Ascending aorta (tissue), 2 donors: Measurements from ENCODE around the gene MMP10. TPM values are rescaled to one million over a fixed set of nuclear protein-coding genes. Genes with fewer than 3 reads are reported as not detected.

Experiments used
- DNase-seq, 2 donors: peaks; one replicate each; pipeline ENCODE4 v3.0.0-alpha.2; 2019; ENCODE audit warnings: low spot score in 2 of 2
- H3K27ac ChIP-seq, 2 donors: fragments of 200-600 bp; sonication (generic); one replicate each; pipeline ENCODE4 v1.5.1; 2016 to 2017; ENCODE audit warnings: mild to moderate bottlenecking in 1 of 2
- H3K27me3 ChIP-seq: fragments of 200-600 bp; sonication (generic); one replicate; pipeline ENCODE4 v1.5.1; 2017
- H3K36me3 ChIP-seq, 2 donors: fragments of 200-600 bp; sonication (generic); one replicate each; pipeline ENCODE4 v1.5.1; 2016
- H3K4me1 ChIP-seq, 2 donors: fragments of 200-600 bp; sonication (generic); one replicate each; pipeline ENCODE4 v1.5.1; 2016 to 2017; ENCODE audit warnings: mild to moderate bottlenecking in 1 of 2
- H3K4me3 ChIP-seq, 2 donors: fragments of 200-600 bp; sonication (generic); one replicate each; pipeline ENCODE4 v1.5.1; 2016 to 2017; ENCODE audit warnings: mild to moderate bottlenecking in 1 of 2
- H3K9me3 ChIP-seq, 2 donors: fragments of 200-600 bp; sonication (generic); one replicate each; pipeline ENCODE4 v1.5.1; 2016
- intact Hi-C: fragments of 100-400 bp; cut with DNase I; formaldehyde crosslinking; loops from one replicate; pipeline ENCODE4 v1.15.1; 2023
- total RNA-seq: library from RNA; depleted of rRNA; stranded (reverse); fragments of >200 nt; gene quantifications from one replicate; pipeline ENCODE4 v1.1.0, GENCODE V29; 2016
- TF ChIP-seq, protein P1 (sequence below), 3 experiments: fragments of 200-600 bp in 2 of 3; fragments of 450-650 bp in 1 of 3; sonication (generic) in 2 of 3; IDR thresholded peaks; one replicate each; pipeline ENCODE4 v1.5.1; 2016 to 2019; ENCODE audit warnings: antibody characterized with exemption in 3 of 3, mild to moderate bottlenecking in 1 of 3, moderate library complexity in 1 of 3

MMP10 gene
- total RNA-seq, 1 donor from 2014 or later: not detected

DNA sequence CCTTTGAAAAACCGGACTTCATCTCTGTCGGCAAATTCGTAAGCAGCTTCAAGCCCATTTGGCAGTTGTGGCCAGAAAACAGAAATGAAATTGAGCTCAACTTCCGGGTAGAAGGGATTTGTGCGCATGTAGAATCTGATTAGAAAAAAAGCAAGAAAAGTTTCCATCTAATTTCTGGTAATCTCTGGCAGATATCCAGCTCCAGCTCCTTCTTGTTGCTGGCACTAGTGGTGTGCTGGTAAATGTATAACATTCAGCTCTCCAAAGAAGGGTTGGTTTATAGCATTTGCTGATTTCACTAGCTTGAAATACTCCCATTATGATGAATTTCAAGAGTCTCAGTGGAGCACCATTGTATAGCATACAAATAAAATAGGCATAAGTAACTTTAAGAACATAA lies 12.2 kb upstream of the MMP10 start:
- Histone ChIP-seq H3K4me3 (no peak overlapping the region), H3K9me3 (no peaks in the 10 kb centered on the region), H3K27ac (no peak overlapping the region), H3K4me1 (no peaks in the 10 kb centered on the region), H3K36me3 (no peaks in the 10 kb centered on the region), H3K27me3 (no peaks in the 10 kb centered on the region)
- DNase-seq: no peak
- TF ChIP-seq, protein P1, sequence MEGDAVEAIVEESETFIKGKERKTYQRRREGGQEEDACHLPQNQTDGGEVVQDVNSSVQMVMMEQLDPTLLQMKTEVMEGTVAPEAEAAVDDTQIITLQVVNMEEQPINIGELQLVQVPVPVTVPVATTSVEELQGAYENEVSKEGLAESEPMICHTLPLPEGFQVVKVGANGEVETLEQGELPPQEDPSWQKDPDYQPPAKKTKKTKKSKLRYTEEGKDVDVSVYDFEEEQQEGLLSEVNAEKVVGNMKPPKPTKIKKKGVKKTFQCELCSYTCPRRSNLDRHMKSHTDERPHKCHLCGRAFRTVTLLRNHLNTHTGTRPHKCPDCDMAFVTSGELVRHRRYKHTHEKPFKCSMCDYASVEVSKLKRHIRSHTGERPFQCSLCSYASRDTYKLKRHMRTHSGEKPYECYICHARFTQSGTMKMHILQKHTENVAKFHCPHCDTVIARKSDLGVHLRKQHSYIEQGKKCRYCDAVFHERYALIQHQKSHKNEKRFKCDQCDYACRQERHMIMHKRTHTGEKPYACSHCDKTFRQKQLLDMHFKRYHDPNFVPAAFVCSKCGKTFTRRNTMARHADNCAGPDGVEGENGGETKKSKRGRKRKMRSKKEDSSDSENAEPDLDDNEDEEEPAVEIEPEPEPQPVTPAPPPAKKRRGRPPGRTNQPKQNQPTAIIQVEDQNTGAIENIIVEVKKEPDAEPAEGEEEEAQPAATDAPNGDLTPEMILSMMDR (IDR thresholded peaks at IDR 0.05): no peak
- intact Hi-C loops: no loop called here

- H3K36me3 ChIP-seq: no peaks in the 10 kb centered on the region
- intact Hi-C loops: no loop called here
- no peak for DNase-seq
- H3K27ac ChIP-seq: no peak overlapping the region
- H3K4me1 ChIP-seq: no peaks in the 10 kb centered on the region
- H3K9me3 ChIP-seq: no peaks in the 10 kb centered on the region
- TF ChIP-seq, protein P1 (IDR thresholded peaks at IDR 0.05): no peak
- H3K4me3 ChIP-seq: no peak overlapping the region
- no peaks in the 10 kb centered on the region for H3K27me3 ChIP-seq
Observed at GRCh38 chr11:102791271-102792036, 11.0 kb upstream of the MMP10 start.

DNA sequence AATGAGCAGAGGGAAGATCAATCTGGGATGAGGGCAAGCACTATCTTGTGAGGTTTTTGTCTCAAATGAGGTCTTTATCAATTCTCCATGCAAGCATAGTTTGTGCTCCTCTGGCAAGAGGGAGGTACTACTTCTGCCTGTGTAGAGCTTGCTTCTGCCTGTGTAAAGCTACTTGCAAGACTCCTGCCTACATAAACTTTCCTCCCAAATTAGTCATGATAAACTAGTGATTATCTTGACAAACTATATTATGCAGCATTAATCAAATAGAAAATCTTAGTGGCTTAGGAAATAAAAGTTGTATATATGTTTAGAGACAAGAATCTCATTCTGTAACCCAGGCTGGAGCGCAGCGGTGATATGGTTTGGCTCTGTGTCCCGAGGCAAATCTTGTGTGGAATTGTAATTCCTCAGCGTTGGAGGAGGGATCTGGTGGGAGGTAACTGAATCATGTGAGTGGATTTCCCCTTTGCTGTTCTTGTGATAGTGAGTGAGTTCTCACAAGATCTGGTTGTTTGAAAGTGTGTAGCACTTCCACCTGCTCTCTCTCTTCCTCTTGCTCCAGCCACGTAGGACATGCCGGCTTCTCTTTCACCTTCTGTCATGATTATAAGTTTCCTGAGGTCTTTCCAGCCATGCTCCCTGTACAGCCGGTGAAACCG lies 8.0 kb upstream of the MMP10 start:
- Histone ChIP-seq H3K27ac (no peak overlapping the region), H3K4me1 (no peaks in the 10 kb centered on the region), H3K9me3 (no peaks in the 10 kb centered on the region), H3K4me3 (no peak overlapping the region), H3K27me3 (no peaks in the 10 kb centered on the region), H3K36me3 (no peaks in the 10 kb centered on the region)
- TF ChIP-seq, protein P1 (IDR thresholded peaks at IDR 0.05): no peak
- intact Hi-C loops: no loop called here
- DNase-seq: no peak

DNA sequence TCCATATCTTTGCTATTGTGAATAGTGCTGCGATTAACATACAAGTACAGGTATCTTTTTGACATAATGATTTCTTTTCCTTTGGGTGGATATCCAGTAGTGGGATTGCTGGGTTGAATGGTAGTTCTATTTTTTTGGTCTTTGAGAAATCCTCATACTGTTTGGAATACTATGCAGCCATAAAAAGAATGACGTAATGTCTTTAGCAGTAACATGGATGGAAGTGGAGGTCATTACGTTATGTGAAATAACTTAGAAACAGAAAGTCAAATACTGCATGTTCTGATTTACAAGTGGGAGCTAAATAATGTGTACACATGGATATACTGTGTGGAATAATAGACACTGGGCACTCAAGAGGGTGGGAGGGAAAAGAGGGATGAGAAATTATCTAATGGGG lies 4.0 kb upstream of the MMP10 start:
- intact Hi-C loops: no loop called here
- TF ChIP-seq, protein P1 (IDR thresholded peaks at IDR 0.05): no peak
- H3K27ac ChIP-seq: no peak overlapping the region
- no peak for DNase-seq
- no peaks in the 10 kb centered on the region for H3K27me3 ChIP-seq
- H3K4me3 ChIP-seq: no peak overlapping the region
- H3K4me1 ChIP-seq: no peaks in the 10 kb centered on the region
- no peaks in the 10 kb centered on the region for H3K9me3 ChIP-seq
- H3K36me3 ChIP-seq: no peaks in the 10 kb centered on the region

DNA sequence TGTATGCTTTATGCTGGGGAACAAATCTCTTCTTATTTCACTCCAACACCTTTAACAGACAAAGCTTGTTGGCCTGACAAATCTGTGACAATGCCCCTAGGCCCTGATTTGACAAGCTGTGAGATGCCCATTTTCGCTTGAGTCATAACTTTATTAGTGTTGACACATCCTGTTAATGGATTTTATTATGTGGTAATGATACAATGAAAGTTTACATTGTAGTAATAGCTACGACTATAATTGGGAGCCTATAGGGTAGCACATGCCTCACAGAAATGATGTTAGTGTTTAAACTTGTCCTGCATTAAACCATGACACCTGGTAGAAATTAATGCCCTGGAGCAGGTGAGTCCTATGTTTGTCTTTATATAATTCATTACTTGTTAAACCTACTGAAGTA lies 3.3 kb upstream of the MMP10 start:
- no peak overlapping the region for H3K27ac ChIP-seq
- no peak overlapping the region for H3K4me3 ChIP-seq
- no peaks in the 10 kb centered on the region for H3K27me3 ChIP-seq
- no peaks in the 10 kb centered on the region for H3K36me3 ChIP-seq
- TF ChIP-seq, protein P1 (IDR thresholded peaks at IDR 0.05): no peak
- no peak for DNase-seq
- no peaks in the 10 kb centered on the region for H3K9me3 ChIP-seq
- intact Hi-C loops: no loop called here
- no peaks in the 10 kb centered on the region for H3K4me1 ChIP-seq
